Endodermal cell (in vitro differentiated cells): Measurements from ENCODE around the gene ALAS1. TPM values are rescaled to one million over a fixed set of nuclear protein-coding genes. Genes with fewer than 3 reads are reported as not detected.

Source experiments
- DNase-seq: peaks from one replicate; pipeline ENCODE4 v3.0.0-alpha.2; 2017
- H3K27ac ChIP-seq: 2 replicates; pipeline ENCODE4 v1.5.1; 2013; ENCODE audit warnings: mild to moderate bottlenecking, low read depth, low read length, moderate library complexity
- H3K27me3 ChIP-seq: 2 replicates; pipeline ENCODE4 v1.6.1; 2013; ENCODE audit warnings: mild to moderate bottlenecking, low read length, moderate library complexity; ENCODE audit not compliant: insufficient read depth, control insufficient read depth, poor library complexity, severe bottlenecking
- H3K36me3 ChIP-seq: 2 replicates; pipeline ENCODE4 v1.7.0; 2013; ENCODE audit warnings: mild to moderate bottlenecking, low read length, moderate library complexity; ENCODE audit not compliant: control insufficient read depth, insufficient read depth
- H3K4me1 ChIP-seq: one replicate; pipeline ENCODE4 v1.7.0; 2013; ENCODE audit warnings: low read length; ENCODE audit not compliant: control insufficient read depth, insufficient read depth
- H3K4me3 ChIP-seq: 2 replicates; pipeline ENCODE4 v1.5.1; 2013; ENCODE audit warnings: mild to moderate bottlenecking, low read length, moderate library complexity
- H3K9ac ChIP-seq: 2 replicates; pipeline ENCODE4 v1.6.1; 2013; ENCODE audit warnings: mild to moderate bottlenecking, low read length, moderate library complexity; ENCODE audit not compliant: poor library complexity, severe bottlenecking; ENCODE audit errors: extremely low read depth
- H3K9me3 ChIP-seq: 2 replicates; pipeline ENCODE4 v1.6.1; 2013; ENCODE audit warnings: mild to moderate bottlenecking, low read length, moderate library complexity; ENCODE audit not compliant: control insufficient read depth
- H3K27ac Mint-ChIP-seq: 2 replicates; pipeline ENCODE4 v1.8.0; 2020; ENCODE audit warnings: mixed read lengths
- H3K27me3 Mint-ChIP-seq: 2 replicates; pipeline ENCODE4 v1.8.0; 2021; ENCODE audit warnings: mild to moderate bottlenecking, mixed read lengths; ENCODE audit not compliant: insufficient read depth
- H3K36me3 Mint-ChIP-seq: 2 replicates; pipeline ENCODE4 v1.8.0; 2020; ENCODE audit warnings: low read depth, mixed read lengths
- H3K4me1 Mint-ChIP-seq: 2 replicates; pipeline ENCODE4 v1.8.0; 2020; ENCODE audit warnings: mixed read lengths
- H3K4me3 Mint-ChIP-seq: 2 replicates; pipeline ENCODE4 v1.8.0; 2020; ENCODE audit warnings: mild to moderate bottlenecking, moderate library complexity, mixed read lengths
- H3K9me3 Mint-ChIP-seq: 2 replicates; pipeline ENCODE4 v1.8.0; 2020; ENCODE audit warnings: mild to moderate bottlenecking, mixed read lengths
- CTCF ChIP-seq: fragments of 200-600 bp; sonication (generic); conservative IDR thresholded peaks from 2 replicates; pipeline ENCODE4 v1.5.0; 2021; ENCODE audit warnings: antibody characterized with exemption, mild to moderate bottlenecking
- WGBS, 2 experiments: methylation state at CpG; one replicate each; pipeline versions ENCODE4 v1.1.5 to v1.1.7; 2013; ENCODE audit warnings: missing lambda C conversion rate in 2 of 2, mixed read lengths in 1 of 2; ENCODE audit not compliant: insufficient coverage in 1 of 2, insufficient read length in 1 of 2; 5-methylcytosine and 5-hydroxymethylcytosine counted together
- total RNA-seq, 2 donors: library from RNA; stranded (reverse); fragmentation: NEBNext Ultra II Directional in 1 of 2; extraction: Animal tissue kit (Norgen Biotek cat#: 25700) in 1 of 2; gene quantifications; 2 replicates in 1 of 2; 3 replicates in 1 of 2; pipeline ENCODE4 v1.2.1, GENCODE V29; 2021

The ALAS1 gene
- total RNA-seq, 2 donors from 2014 or later, result 33.6 to 50.1 TPM

- Histone ChIP-seq H3K36me3 (peaks cover 20% of the 10 kb centered on the region), H3K9ac (no peak overlapping the region), H3K9me3 (no peaks in the 10 kb centered on the region), H3K4me1 (peaks cover 8% of the 10 kb centered on the region), H3K4me3 (no peak overlapping the region), H3K27ac (no peak overlapping the region), H3K27me3 (no peaks in the 10 kb centered on the region)
- no peak for DNase-seq
- no peak for TF ChIP-seq CTCF
- no peaks in the 10 kb centered on the region for H3K27me3 Mint-ChIP-seq
- peak overlapping the region; percentile 55 for H3K27ac Mint-ChIP-seq
- H3K4me3 Mint-ChIP-seq, result no peak overlapping the region
- 93 to 94% methylated on average over 9 to 12 of the region's 12 CpGs for WGBS, 2 experiments
- peaks cover 10% of the 10 kb centered on the region for H3K4me1 Mint-ChIP-seq
- no peaks in the 10 kb centered on the region for H3K9me3 Mint-ChIP-seq
- peaks cover 22% of the 10 kb centered on the region for H3K36me3 Mint-ChIP-seq
Observed at GRCh38 chr3:52218454-52218853, 20.5 kb downstream of the ALAS1 start.

GRCh38 chr3:52218937-52219650 is 21.1 kb downstream of the ALAS1 start:
- H3K27ac ChIP-seq, result no peak overlapping the region
- H3K4me3 ChIP-seq, result no peak overlapping the region
- Mint-ChIP-seq H3K4me3 (no peak overlapping the region), H3K9me3 (no peaks in the 10 kb centered on the region), H3K27ac (peak overlapping the region; percentile 55), H3K27me3 (no peaks in the 10 kb centered on the region), H3K36me3 (peaks cover 17% of the 10 kb centered on the region), H3K4me1 (peaks cover 10% of the 10 kb centered on the region)
- WGBS, 2 experiments, result 70 to 80% methylated on average over 1 to 6 of the region's 6 CpGs
- no peak overlapping the region for H3K9ac ChIP-seq
- H3K9me3 ChIP-seq, result no peaks in the 10 kb centered on the region
- peak; percentile 18 for TF ChIP-seq CTCF
- H3K4me1 ChIP-seq, result peaks cover 8% of the 10 kb centered on the region
- H3K27me3 ChIP-seq, result no peaks in the 10 kb centered on the region
- peak; percentile 41 for DNase-seq
- peaks cover 14% of the 10 kb centered on the region for H3K36me3 ChIP-seq

DNA sequence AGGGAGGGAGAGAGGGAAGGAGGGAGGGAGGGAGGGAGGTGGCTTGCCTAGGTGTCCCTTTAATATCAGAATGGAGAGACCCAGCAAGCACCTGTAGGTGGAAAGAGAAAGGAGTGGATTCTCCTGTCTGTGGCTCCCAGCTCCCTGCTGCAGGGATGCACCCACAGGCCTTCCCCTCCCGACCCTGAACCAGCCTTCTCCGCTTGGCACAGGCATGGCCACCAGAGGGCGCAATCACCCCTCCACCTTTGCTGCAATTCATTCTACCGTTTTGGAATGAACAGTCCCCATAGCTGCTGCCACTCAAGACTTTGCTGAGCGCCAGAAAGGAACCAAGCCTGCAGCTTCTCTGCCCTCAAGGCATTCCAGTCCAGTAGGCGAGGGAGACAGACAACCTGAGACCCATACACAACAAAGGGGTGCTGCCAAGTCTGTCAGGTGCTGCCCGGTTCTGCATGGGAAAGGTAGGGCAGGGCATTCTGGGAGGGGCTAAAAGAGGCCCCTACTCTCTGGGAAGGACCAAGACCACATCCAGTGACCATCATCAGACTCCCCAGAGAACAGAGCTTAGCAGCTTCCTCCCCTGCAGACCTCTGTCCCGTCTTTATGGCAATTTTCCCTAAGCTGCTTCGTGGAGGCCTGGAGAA is 22.5 kb downstream of the ALAS1 start:
- H3K4me3 ChIP-seq, result no peak overlapping the region
- peak; percentile 95 for TF ChIP-seq CTCF
- Mint-ChIP-seq H3K36me3 (peaks cover 3% of the 10 kb centered on the region), H3K27ac (no peak overlapping the region), H3K27me3 (no peaks in the 10 kb centered on the region), H3K4me3 (no peak overlapping the region), H3K4me1 (peaks cover 10% of the 10 kb centered on the region), H3K9me3 (no peaks in the 10 kb centered on the region)
- no peaks in the 10 kb centered on the region for H3K27me3 ChIP-seq
- peak; percentile 97 for DNase-seq
- WGBS, 2 experiments, result 20 to 35% methylated on average over 7 to 9 of the region's 9 CpGs
- peaks cover 1% of the 10 kb centered on the region for H3K36me3 ChIP-seq
- H3K9me3 ChIP-seq, result no peaks in the 10 kb centered on the region
- no peak overlapping the region for H3K9ac ChIP-seq
- H3K27ac ChIP-seq, result no peak overlapping the region
- H3K4me1 ChIP-seq, result peaks cover 8% of the 10 kb centered on the region
